Upper lobe of left lung (tissue), 4 donors: ENCODE data around the gene PTPRD.

Source experiments
- EP300 ChIP-seq, 4 donors: sonication (generic); formaldehyde crosslinking; IDR thresholded peaks; one replicate each; pipeline ENCODE4 v1.5.1; 2017; ENCODE audit warnings: antibody characterized with exemption in 4 of 4, control low read depth in 2 of 4
- POLR2A ChIP-seq, 4 donors: fragments of 450-650 bp; IDR thresholded peaks; one replicate each; pipeline ENCODE4 v1.5.1; 2016 to 2017; ENCODE audit warnings: antibody characterized with exemption in 4 of 4, mild to moderate bottlenecking in 2 of 4
- POLR2AphosphoS5 ChIP-seq, 2 donors: sonication (generic); formaldehyde crosslinking; IDR thresholded peaks; one replicate each; pipeline ENCODE4 v1.5.1; 2017; ENCODE audit warnings: antibody characterized with exemption in 2 of 2
- TF ChIP-seq, protein P1 (sequence below), 6 experiments: fragments of 450-650 bp in 4 of 6; fragments of 200-600 bp in 2 of 6; sonication (generic) in 2 of 6; IDR thresholded peaks; one replicate each; pipeline ENCODE4 v1.5.1; 2016 to 2019; ENCODE audit warnings: antibody characterized with exemption in 6 of 6

DNA sequence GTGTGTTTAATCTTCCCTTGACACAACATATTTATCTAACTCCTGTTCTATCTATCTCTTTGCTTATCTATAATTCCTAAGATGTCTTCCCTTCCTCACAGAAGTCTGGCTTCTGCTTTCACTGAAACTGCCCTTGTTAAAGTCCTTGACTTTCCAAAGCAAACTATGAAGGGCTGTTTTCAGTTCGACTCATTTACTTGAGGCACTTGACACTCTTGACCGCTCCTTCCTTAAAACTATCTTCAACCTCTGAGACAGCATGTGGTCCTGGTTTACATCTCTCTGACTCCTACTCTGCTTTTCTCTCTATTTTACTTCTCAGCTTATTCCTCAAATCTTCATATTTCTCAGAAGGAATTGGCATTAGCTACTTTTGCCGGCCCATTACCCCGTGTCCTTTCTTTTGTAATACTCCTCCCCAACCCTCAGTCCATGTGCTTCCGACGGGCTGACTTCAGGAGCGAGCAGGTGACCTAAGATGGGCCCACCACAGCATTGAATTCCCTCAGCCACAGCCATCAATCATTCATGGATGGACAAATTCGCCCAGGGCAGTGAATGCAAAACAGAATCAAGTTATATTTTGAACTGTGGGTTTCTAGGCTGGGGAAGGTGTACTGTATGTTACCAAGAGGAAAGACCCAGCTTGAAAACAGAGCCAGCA lies 1089.2 kb downstream of the PTPRD start:
- TF ChIP-seq, protein P1, sequence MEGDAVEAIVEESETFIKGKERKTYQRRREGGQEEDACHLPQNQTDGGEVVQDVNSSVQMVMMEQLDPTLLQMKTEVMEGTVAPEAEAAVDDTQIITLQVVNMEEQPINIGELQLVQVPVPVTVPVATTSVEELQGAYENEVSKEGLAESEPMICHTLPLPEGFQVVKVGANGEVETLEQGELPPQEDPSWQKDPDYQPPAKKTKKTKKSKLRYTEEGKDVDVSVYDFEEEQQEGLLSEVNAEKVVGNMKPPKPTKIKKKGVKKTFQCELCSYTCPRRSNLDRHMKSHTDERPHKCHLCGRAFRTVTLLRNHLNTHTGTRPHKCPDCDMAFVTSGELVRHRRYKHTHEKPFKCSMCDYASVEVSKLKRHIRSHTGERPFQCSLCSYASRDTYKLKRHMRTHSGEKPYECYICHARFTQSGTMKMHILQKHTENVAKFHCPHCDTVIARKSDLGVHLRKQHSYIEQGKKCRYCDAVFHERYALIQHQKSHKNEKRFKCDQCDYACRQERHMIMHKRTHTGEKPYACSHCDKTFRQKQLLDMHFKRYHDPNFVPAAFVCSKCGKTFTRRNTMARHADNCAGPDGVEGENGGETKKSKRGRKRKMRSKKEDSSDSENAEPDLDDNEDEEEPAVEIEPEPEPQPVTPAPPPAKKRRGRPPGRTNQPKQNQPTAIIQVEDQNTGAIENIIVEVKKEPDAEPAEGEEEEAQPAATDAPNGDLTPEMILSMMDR (IDR thresholded peaks at IDR 0.05), result no peak
- no peak for TF ChIP-seq POLR2A (IDR thresholded peaks at IDR 0.05)
- TF ChIP-seq EP300 (IDR thresholded peaks at IDR 0.05), result no peak
- no peak for TF ChIP-seq POLR2AphosphoS5 (IDR thresholded peaks at IDR 0.05)
